Left hindlimb (tissue), 1 donor: ENCODE results near the gene TXNDC16.

ENCODE experiments used
- DNase-seq: peaks from one replicate; pipeline ENCODE4 v3.0.0-alpha.2; 2018

Gene TXNDC16

GRCh38 chr14:52446355-52446754, 106.0 kb downstream of the TXNDC16 start:
- no peak for DNase-seq

GRCh38 chr14:52443506-52443905, 108.8 kb downstream of the TXNDC16 start:
- no peak for DNase-seq

GRCh38 chr14:52442602-52443001, 109.7 kb downstream of the TXNDC16 start:
- no peak for DNase-seq

GRCh38 chr14:52442166-52442565, 110.1 kb downstream of the TXNDC16 start:
- DNase-seq = no peak

DNA sequence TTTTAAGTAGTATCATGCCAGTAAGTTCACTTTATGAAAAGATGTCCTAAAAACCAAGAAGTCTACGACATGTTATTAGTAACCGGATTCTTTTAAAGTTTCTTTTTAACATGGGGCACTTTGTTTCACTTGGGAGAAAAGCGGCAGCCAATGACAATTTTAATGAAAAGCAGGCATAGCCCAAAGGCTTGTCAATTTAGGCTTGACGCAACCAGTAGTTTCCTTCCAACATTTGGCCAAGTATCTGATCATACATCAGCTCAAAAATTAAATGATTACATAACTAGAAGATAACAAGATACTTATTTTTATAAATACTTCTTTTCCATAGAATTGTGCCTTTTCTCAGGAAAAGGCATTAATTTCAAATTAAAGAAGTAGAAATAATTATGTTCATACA, 112.8 kb downstream of the TXNDC16 start:
- DNase-seq = no peak

DNA sequence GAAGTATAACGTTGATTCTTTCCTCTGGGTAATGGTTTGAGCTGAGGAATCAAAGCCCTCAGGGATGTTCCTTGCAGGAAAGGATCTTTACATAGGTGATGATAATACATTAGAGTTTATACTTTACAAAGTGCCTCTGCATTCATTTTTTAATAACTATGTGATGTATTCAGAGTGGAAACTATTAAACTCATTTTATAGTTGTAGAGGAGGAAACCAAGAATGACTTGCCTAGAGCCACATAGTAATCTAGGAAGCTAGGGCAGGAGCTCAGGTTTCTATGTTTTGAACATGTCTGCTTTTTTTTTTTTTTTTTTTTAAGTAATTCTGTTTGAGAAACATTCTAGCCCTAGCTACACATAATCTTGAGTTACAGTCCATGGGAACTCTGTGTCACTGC, 117.3 kb downstream of the TXNDC16 start:
- DNase-seq = no peak

DNA sequence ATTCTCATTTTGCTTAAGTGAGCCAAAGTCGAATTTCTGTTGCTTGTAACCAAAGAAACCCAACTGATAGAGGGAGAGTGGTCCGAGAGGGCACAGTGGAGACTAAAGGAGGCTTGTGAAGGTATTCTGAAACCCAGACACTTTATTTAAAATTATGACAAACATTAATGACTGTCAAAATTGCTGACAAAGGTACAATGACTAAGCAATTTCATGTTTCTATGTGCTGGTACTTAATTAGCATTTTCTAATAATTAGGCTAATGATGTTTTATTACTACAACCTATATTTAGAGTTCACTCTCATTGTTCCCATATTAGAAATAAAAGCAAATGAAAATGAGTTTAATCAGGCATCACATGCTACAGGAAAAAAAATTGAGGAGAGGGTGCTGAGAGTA, 121.8 kb downstream of the TXNDC16 start:
- no peak for DNase-seq

- no peak for DNase-seq
Measured at GRCh38 chr14:52429451-52429850, 122.9 kb downstream of the TXNDC16 start.

- DNase-seq = no peak
Measured at GRCh38 chr14:52427460-52427859, 124.8 kb downstream of the TXNDC16 start.

- no peak for DNase-seq
Measured at GRCh38 chr14:52422650-52423356, 129.5 kb downstream of the TXNDC16 start.

GRCh38 chr14:52417139-52417538, 135.2 kb downstream of the TXNDC16 start:
- no peak for DNase-seq

DNA sequence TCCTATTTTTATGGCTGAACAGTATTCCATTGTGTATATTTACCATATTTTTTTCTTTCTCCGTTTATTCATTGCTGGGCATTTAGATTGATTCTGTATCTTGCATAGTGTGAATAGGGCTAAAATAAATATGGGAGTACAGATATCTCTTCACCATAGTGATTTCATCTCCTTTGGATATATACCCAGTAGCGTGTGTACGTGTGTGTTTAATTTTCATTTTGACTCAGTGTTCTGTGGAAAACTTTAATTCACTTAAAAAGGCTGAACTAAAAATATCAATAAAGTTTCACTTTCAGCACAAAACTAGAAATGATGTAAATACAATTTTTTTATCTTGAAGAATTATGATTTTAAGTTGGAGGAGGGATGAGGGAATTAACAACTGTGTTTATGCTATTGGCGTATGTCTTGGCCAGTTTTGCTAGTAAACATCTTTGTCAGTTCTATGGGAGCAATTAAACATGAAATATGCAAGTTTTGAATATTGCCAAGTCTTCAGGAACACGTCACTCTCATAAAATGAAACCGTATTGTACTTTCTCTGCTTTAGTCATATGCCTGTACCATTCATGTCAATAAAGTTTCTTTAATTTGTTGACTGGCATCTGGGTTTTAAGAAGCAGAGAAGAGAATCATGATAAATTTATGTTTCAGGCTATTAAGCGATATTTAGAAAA, 138.4 kb downstream of the TXNDC16 start:
- DNase-seq = no peak

- DNase-seq = no peak
Measured at GRCh38 chr14:52412426-52412825, 139.9 kb downstream of the TXNDC16 start.

- DNase-seq = no peak
Measured at GRCh38 chr14:52405314-52405713, 147.0 kb downstream of the TXNDC16 start.

GRCh38 chr14:52402812-52403526, 149.3 kb downstream of the TXNDC16 start:
- DNase-seq = no peak

GRCh38 chr14:52400846-52401245, 151.5 kb downstream of the TXNDC16 start:
- no peak for DNase-seq

DNA sequence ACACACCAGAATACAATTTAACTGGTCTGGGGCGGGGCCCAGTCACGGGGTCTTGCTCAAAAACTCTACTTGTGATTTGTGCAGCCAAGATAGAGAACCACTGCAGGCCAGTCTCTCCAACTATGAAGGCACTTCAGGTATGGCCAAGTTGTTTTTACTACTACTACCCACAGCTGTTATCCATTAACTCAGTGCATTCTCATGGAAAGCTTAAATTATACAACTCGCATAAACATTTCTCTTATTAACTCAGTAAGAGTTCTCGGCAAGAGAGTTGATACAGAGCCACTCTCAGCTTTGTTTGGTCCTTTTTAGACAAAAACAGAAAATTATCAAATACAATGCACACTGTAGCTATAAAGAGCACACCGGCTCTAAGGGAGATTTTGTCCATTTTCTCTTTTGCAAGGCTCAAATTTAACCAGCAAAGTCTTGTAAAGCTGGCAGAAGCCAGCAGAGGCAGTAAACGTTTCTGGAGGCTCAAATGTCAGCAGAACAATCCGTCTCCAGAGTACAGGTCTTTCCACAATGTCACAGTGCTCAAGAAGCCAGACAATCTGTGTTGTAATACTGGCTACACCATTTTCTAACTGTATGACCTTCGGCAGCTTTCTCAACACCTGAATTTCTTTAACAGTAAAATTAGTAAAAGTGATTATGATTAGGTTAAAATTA, 152.2 kb downstream of the TXNDC16 start:
- no peak for DNase-seq

DNA sequence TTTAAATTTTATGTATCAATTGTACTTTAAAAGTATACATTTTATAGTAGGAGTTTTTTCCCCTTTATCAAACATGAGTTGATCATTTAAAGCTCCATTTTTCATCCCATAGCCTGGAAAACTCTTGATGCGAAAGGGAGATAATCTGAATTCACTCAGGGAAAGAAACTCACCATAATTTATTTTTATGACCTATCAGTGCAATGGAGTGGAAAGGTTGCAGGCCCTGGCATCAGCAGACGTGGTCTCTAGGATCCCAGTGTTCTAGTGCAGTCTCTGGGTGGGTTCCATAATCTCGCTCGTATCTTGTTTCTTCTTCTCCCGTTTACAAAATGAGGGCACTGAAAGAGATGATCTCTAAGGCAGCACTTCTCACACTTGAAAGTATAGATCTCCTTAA, 153.2 kb downstream of the TXNDC16 start:
- DNase-seq = no peak

DNA sequence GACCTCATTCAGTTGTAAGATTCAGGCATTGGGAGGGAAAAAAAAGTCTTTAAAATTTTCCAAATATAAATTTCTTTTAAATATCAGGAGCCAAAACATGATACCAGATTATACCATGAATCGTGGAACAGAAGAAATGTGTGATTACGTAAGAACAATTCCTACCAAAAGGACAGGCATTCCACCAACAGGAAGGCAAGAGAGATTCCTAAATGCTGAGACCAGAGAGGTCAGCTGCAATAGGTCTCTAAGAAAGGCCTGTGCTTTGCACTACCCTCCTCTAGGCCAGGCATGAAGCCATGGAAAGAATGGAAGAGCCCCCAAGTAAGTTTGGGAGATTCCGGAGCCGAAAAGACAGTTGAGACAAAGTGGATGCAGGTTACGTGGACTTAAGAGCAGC, 154.5 kb downstream of the TXNDC16 start:
- DNase-seq = no peak

- DNase-seq = no peak
Measured at GRCh38 chr14:52395728-52396127, 156.6 kb downstream of the TXNDC16 start.

DNA sequence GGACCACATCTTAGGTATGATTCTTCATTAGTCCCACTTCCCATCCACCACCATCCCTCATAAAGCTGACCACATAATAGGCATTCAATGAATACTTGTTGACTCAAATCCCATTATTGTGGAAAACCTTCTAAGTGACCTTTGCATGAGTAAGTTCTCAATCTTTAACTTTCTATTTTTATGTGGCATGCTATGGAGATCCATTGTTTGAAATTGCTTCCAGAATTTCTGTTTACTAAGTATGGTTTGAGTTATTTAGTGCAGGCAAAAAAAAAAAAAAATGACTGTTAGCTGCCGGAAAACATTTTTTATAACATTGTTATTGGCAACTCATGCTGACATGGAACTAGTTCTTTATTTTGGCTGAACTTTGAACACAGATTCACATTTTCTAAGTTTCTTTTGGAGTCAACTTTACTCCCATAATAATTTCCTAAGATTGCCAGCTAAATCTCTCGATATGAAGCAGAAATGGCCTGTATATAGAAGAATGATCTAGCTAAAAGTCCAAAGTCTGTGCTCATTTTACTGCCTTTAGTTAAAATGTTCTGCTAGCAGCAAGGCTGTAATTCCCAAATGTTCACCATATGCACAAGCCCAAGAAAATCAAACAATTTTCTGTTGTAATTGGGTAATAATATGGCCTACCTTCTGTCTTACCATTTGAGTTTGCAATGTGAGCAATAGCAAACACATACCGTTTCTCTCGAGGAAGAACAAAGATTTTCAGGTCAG, 160.3 kb downstream of the TXNDC16 start:
- DNase-seq = no peak
